ENCODE data around the gene ATG2B.

ATG2B gene

DNA sequence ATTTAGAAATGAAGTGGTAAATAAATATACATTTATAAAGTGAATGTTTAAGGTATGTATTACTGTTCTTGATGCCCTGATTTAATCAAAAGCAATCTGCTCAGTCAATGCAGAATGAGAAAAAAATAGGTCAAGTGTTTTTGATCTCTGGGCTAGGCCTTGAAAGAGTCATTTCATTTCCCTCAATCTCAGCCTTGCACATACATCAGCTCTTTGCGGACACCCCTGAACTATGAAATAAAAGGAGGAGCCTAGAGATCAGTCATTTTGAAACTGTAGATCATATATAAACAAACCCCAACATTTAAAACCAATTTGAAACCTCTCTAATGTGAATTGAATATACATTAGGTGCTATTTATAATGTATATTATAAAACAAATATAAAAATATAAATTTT lies 42.5 kb downstream of the ATG2B start:
- no peak overlapping the region for H2AK5ac ChIP-seq (ENCODE audit: low read depth, low read length)
- no peak overlapping the region for H2BK12ac ChIP-seq (ENCODE audit: low read length)
- H2AFZ ChIP-seq (ENCODE audit: low read length) = no peak overlapping the region
- H3K79me1 ChIP-seq (ENCODE audit: low read depth, low read length) = no peaks in the 10 kb centered on the region
- no peak overlapping the region for H3K9ac ChIP-seq (ENCODE audit: low read depth, low read length, poor library complexity)
- H4K8ac ChIP-seq (ENCODE audit: low read depth, low read length) = no peak overlapping the region
- H3K27me3 ChIP-seq (ENCODE audit: control insufficient read depth in 3 of 3, insufficient read depth in 3 of 3, low read depth in 1 of 3, low read length in 3 of 3) = peaks cover 0 to 2% (median 0%) of the 10 kb centered on the region in 3 experiments
- no peak for DNase-seq (ENCODE audit: low spot score)
- no peak overlapping the region for H3K4me2 ChIP-seq (ENCODE audit: insufficient read depth, low read length, poor library complexity, severe bottlenecking)
- no peak overlapping the region for H2BK5ac ChIP-seq (ENCODE audit: low read length)
- no peaks in the 10 kb centered on the region for H3K4me1 ChIP-seq (ENCODE audit: control insufficient read depth in 2 of 2, insufficient read depth in 1 of 2, low read depth in 1 of 2, low read length in 2 of 2)
- no CpG with 5 or more reads among the region's 1 CpG for WGBS, 2 donors (ENCODE audit: extremely low coverage in 2 of 2, insufficient read length in 2 of 2, insufficient replicate concordance in 1 of 2)
- H3K18ac ChIP-seq (ENCODE audit: low read length) = no peak overlapping the region
- no peak overlapping the region for H3K4me3 ChIP-seq (ENCODE audit: low read length in 2 of 2)
- no peak overlapping the region for H3K27ac ChIP-seq (replicated peaks; ENCODE audit: low read length)
- no peak overlapping the region for H3K4ac ChIP-seq (ENCODE audit: low read length)
- no peak overlapping the region for H2BK15ac ChIP-seq (ENCODE audit: low read length)
- H3K14ac ChIP-seq (ENCODE audit: low read length) = no peak overlapping the region
- no peaks in the 10 kb centered on the region for H3K9me3 ChIP-seq (replicated peaks in 1 of 2; ENCODE audit: control insufficient read depth in 2 of 2, insufficient read depth in 1 of 2, low read depth in 1 of 2, low read length in 2 of 2)
- H3K36me3 ChIP-seq (replicated peaks in 1 of 2; ENCODE audit: control insufficient read depth in 2 of 2, insufficient read depth in 2 of 2, low read length in 2 of 2) = peaks cover 5 to 80% of the 10 kb centered on the region in 2 donors
- H4K91ac ChIP-seq (ENCODE audit: low read depth, low read length, poor library complexity) = no peak overlapping the region
- no peak overlapping the region for H3K23ac ChIP-seq (ENCODE audit: low read depth, low read length, poor library complexity)
- no peak overlapping the region for H2BK120ac ChIP-seq (ENCODE audit: low read depth, low read length)

DNA sequence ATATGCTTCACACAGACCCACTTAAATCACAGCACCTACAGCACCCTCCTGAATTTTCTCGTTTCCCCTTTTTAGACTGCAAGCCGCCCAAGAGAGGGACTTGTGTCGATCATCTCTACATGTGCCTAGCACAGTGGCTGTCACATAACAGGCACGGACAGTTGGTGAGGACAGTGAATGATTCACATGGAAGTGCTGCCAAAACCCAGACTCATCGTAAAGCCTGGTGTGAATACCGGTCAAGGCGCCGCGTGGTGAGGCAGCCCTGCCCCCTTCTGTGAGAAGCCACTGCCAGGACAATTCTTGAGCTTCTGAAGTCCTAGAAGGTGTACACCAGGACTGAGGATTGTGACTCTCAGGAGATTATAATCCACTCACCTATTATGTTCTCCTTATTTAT lies 44.3 kb downstream of the ATG2B start:
- H4K8ac ChIP-seq (ENCODE audit: low read depth, low read length) = no peak overlapping the region
- peaks cover 5 to 76% of the 10 kb centered on the region in 2 donors for H3K36me3 ChIP-seq (replicated peaks in 1 of 2; ENCODE audit: control insufficient read depth in 2 of 2, insufficient read depth in 2 of 2, low read length in 2 of 2)
- H3K9me3 ChIP-seq (replicated peaks in 1 of 2; ENCODE audit: control insufficient read depth in 2 of 2, insufficient read depth in 1 of 2, low read depth in 1 of 2, low read length in 2 of 2) = no peaks in the 10 kb centered on the region
- no peak overlapping the region for H4K91ac ChIP-seq (ENCODE audit: low read depth, low read length, poor library complexity)
- no peak overlapping the region for H3K9ac ChIP-seq (ENCODE audit: low read depth, low read length, poor library complexity)
- peak overlapping the region; percentile 91 for H3K23ac ChIP-seq (ENCODE audit: low read depth, low read length, poor library complexity)
- no peak overlapping the region for H3K4ac ChIP-seq (ENCODE audit: low read length)
- H3K14ac ChIP-seq (ENCODE audit: low read length) = no peak overlapping the region
- peak overlapping the region in 1 of 2 donors; percentile 61 for H3K4me3 ChIP-seq (ENCODE audit: low read length in 2 of 2)
- H3K27ac ChIP-seq (replicated peaks; ENCODE audit: low read length) = no peak overlapping the region
- peaks cover 0 to 2% (median 0%) of the 10 kb centered on the region in 3 experiments for H3K27me3 ChIP-seq (ENCODE audit: control insufficient read depth in 3 of 3, insufficient read depth in 3 of 3, low read depth in 1 of 3, low read length in 3 of 3)
- no peak overlapping the region for H2BK120ac ChIP-seq (ENCODE audit: low read depth, low read length)
- DNase-seq (ENCODE audit: low spot score) = no peak
- no peak overlapping the region for H2AFZ ChIP-seq (ENCODE audit: low read length)
- no peak overlapping the region for H2BK12ac ChIP-seq (ENCODE audit: low read length)
- no peak overlapping the region for H3K18ac ChIP-seq (ENCODE audit: low read length)
- no peaks in the 10 kb centered on the region for H3K4me1 ChIP-seq (ENCODE audit: control insufficient read depth in 2 of 2, insufficient read depth in 1 of 2, low read depth in 1 of 2, low read length in 2 of 2)
- no peak overlapping the region for H2BK15ac ChIP-seq (ENCODE audit: low read length)
- WGBS, 2 donors (ENCODE audit: extremely low coverage in 2 of 2, insufficient read length in 2 of 2, insufficient replicate concordance in 1 of 2) = no CpG with 5 or more reads among the region's 9 CpGs
- no peaks in the 10 kb centered on the region for H3K79me1 ChIP-seq (ENCODE audit: low read depth, low read length)
- no peak overlapping the region for H3K4me2 ChIP-seq (ENCODE audit: insufficient read depth, low read length, poor library complexity, severe bottlenecking)
- H2BK5ac ChIP-seq (ENCODE audit: low read length) = no peak overlapping the region
- no peak overlapping the region for H2AK5ac ChIP-seq (ENCODE audit: low read depth, low read length)

DNA sequence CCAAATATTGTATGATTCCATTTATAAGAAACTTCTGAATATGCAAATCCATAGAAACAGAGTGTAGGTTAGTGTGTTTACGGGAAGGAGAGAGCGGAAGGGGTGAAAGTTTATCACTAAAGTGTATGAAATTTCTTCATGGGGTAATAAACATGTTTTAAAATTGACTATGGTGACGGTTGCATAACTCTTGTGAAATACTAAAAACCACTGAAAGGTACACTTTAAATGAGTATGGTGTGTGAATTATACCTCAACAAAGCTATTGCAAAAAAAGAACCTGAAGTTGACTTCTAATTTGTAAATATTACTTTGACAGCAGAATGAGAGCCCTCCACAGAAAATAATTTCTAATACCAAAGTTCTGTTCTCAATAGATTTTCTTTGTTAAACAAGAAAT lies 47.1 kb downstream of the ATG2B start:
- H2BK5ac ChIP-seq (ENCODE audit: low read length) = no peak overlapping the region
- no peak overlapping the region for H3K4me2 ChIP-seq (ENCODE audit: insufficient read depth, low read length, poor library complexity, severe bottlenecking)
- H3K27me3 ChIP-seq (ENCODE audit: control insufficient read depth in 3 of 3, insufficient read depth in 3 of 3, low read depth in 1 of 3, low read length in 3 of 3) = no peaks in the 10 kb centered on the region
- H4K91ac ChIP-seq (ENCODE audit: low read depth, low read length, poor library complexity) = no peak overlapping the region
- no peak overlapping the region for H3K4ac ChIP-seq (ENCODE audit: low read length)
- peaks cover 3 to 74% of the 10 kb centered on the region in 2 donors for H3K36me3 ChIP-seq (replicated peaks in 1 of 2; ENCODE audit: control insufficient read depth in 2 of 2, insufficient read depth in 2 of 2, low read length in 2 of 2)
- no peak overlapping the region for H2AFZ ChIP-seq (ENCODE audit: low read length)
- no peak overlapping the region for H3K14ac ChIP-seq (ENCODE audit: low read length)
- H3K9ac ChIP-seq (ENCODE audit: low read depth, low read length, poor library complexity) = no peak overlapping the region
- no peak overlapping the region for H2BK12ac ChIP-seq (ENCODE audit: low read length)
- no peak overlapping the region for H4K8ac ChIP-seq (ENCODE audit: low read depth, low read length)
- no peaks in the 10 kb centered on the region for H3K9me3 ChIP-seq (replicated peaks in 1 of 2; ENCODE audit: control insufficient read depth in 2 of 2, insufficient read depth in 1 of 2, low read depth in 1 of 2, low read length in 2 of 2)
- H3K18ac ChIP-seq (ENCODE audit: low read length) = no peak overlapping the region
- no peaks in the 10 kb centered on the region for H3K4me1 ChIP-seq (ENCODE audit: control insufficient read depth in 2 of 2, insufficient read depth in 1 of 2, low read depth in 1 of 2, low read length in 2 of 2)
- no peaks in the 10 kb centered on the region for H3K79me1 ChIP-seq (ENCODE audit: low read depth, low read length)
- H3K4me3 ChIP-seq (ENCODE audit: low read length in 2 of 2) = no peak overlapping the region
- H2AK5ac ChIP-seq (ENCODE audit: low read depth, low read length) = no peak overlapping the region
- no peak overlapping the region for H3K23ac ChIP-seq (ENCODE audit: low read depth, low read length, poor library complexity)
- WGBS, 2 donors (ENCODE audit: extremely low coverage in 2 of 2, insufficient read length in 2 of 2, insufficient replicate concordance in 1 of 2) = 100% methylated on average over 2 of the region's 3 CpGs; no CpG with 5 or more reads in 1 of the 2 donors
- DNase-seq (ENCODE audit: low spot score) = no peak
- no peak overlapping the region for H3K27ac ChIP-seq (replicated peaks; ENCODE audit: low read length)
- H2BK120ac ChIP-seq (ENCODE audit: low read depth, low read length) = no peak overlapping the region
- no peak overlapping the region for H2BK15ac ChIP-seq (ENCODE audit: low read length)

DNA sequence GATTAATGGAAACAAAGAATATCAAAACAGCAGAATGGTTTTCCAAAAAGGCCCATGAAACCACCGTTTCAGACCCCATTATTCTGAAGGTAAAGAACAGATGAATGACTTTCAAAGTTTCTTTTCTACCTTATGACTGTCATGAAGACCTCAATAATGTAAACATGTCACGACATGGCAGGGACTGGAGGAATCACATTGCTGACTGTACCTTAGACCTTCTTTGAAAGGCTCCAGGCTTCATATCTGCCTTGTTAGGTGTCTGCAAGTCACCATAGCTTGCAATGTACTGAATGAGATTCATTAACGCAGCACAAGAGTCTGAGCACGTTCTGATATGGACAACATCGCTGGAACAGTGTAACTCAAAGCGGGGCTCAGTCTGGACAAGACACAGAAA lies 52.2 kb downstream of the ATG2B start:
- no peak for DNase-seq (ENCODE audit: low spot score)
- no CpG with 5 or more reads among the region's 6 CpGs for WGBS, 2 donors (ENCODE audit: extremely low coverage in 2 of 2, insufficient read length in 2 of 2, insufficient replicate concordance in 1 of 2)

More for the DNA sequence above, 52.2 kb downstream of the ATG2B start:
- no peak overlapping the region for H4K91ac ChIP-seq (ENCODE audit: low read depth, low read length, poor library complexity)
- H3K27ac ChIP-seq (replicated peaks; ENCODE audit: low read length) = no peak overlapping the region
- H2BK12ac ChIP-seq (ENCODE audit: low read length) = no peak overlapping the region
- H2BK5ac ChIP-seq (ENCODE audit: low read length) = no peak overlapping the region
- no peak overlapping the region for H2AK5ac ChIP-seq (ENCODE audit: low read depth, low read length)
- no peak overlapping the region for H2BK15ac ChIP-seq (ENCODE audit: low read length)
- H3K23ac ChIP-seq (ENCODE audit: low read depth, low read length, poor library complexity) = no peak overlapping the region
- no peak overlapping the region for H2BK120ac ChIP-seq (ENCODE audit: low read depth, low read length)
- H3K18ac ChIP-seq (ENCODE audit: low read length) = no peak overlapping the region
- H3K9ac ChIP-seq (ENCODE audit: low read depth, low read length, poor library complexity) = no peak overlapping the region
- H3K4me3 ChIP-seq (ENCODE audit: low read length in 2 of 2) = no peak overlapping the region
- H3K9me3 ChIP-seq (replicated peaks in 1 of 2; ENCODE audit: control insufficient read depth in 2 of 2, insufficient read depth in 1 of 2, low read depth in 1 of 2, low read length in 2 of 2) = no peaks in the 10 kb centered on the region
- H3K36me3 ChIP-seq (replicated peaks in 1 of 2; ENCODE audit: control insufficient read depth in 2 of 2, insufficient read depth in 2 of 2, low read length in 2 of 2) = peaks cover 4 to 82% of the 10 kb centered on the region in 2 donors
- H3K4me1 ChIP-seq (ENCODE audit: control insufficient read depth in 2 of 2, insufficient read depth in 1 of 2, low read depth in 1 of 2, low read length in 2 of 2) = no peaks in the 10 kb centered on the region
- no peaks in the 10 kb centered on the region for H3K79me1 ChIP-seq (ENCODE audit: low read depth, low read length)
- H4K8ac ChIP-seq (ENCODE audit: low read depth, low read length) = no peak overlapping the region
- H3K4me2 ChIP-seq (ENCODE audit: insufficient read depth, low read length, poor library complexity, severe bottlenecking) = no peak overlapping the region
- no peak overlapping the region for H2AFZ ChIP-seq (ENCODE audit: low read length)
- no peaks in the 10 kb centered on the region for H3K27me3 ChIP-seq (ENCODE audit: control insufficient read depth in 3 of 3, insufficient read depth in 3 of 3, low read depth in 1 of 3, low read length in 3 of 3)
- no peak overlapping the region for H3K14ac ChIP-seq (ENCODE audit: low read length)
- no peak overlapping the region for H3K4ac ChIP-seq (ENCODE audit: low read length)

All from neuronal stem cell (in vitro differentiated cells).